RPMI8226 (cell line): Measurements from ENCODE around the gene C1orf232.

Experiments used
- DNase-seq: peaks from one replicate; pipeline ENCODE4 v3.0.0-alpha.2; 2015

C1orf232 gene

GRCh38 chr1:26168410-26169197 lies at the start of gene C1orf232:
C1orf232 (minus strand) TSS chr1:26168963; CDS start chr1:26168499, 464 bp downstream.
- DNase-seq: no peak

GRCh38 chr1:26215246-26215645 lies 46.5 kb upstream of the C1orf232 start:
- no peak for DNase-seq

GRCh38 chr1:26213335-26213905 lies 44.7 kb upstream of the C1orf232 start:
- DNase-seq: no peak

- no peak for DNase-seq
Observed at GRCh38 chr1:26212726-26213125, 44.0 kb upstream of the C1orf232 start.

- no peak for DNase-seq
Observed at GRCh38 chr1:26210147-26210870, 41.5 kb upstream of the C1orf232 start.

GRCh38 chr1:26203642-26204318 lies 35.0 kb upstream of the C1orf232 start:
- no peak for DNase-seq

- no peak for DNase-seq
Observed at GRCh38 chr1:26200413-26200812, 31.6 kb upstream of the C1orf232 start.

- no peak for DNase-seq
Observed at GRCh38 chr1:26197813-26198212, 29.1 kb upstream of the C1orf232 start.

- no peak for DNase-seq
Observed at GRCh38 chr1:26197301-26197700, 28.5 kb upstream of the C1orf232 start.

- no peak for DNase-seq
Observed at GRCh38 chr1:26195805-26196204, 27.0 kb upstream of the C1orf232 start.

GRCh38 chr1:26191739-26192138 lies 23.0 kb upstream of the C1orf232 start:
- DNase-seq: no peak

GRCh38 chr1:26190373-26190987 lies 21.7 kb upstream of the C1orf232 start, which contains the start of gene CATSPER4:
CATSPER4 (plus strand) TSS chr1:26190602; CDS start chr1:26190628, 26 bp downstream.
- DNase-seq: peak; percentile 44

GRCh38 chr1:26189751-26190275 lies 21.1 kb upstream of the C1orf232 start:
- DNase-seq: no peak

- DNase-seq: no peak
Observed at GRCh38 chr1:26189331-26189730, 20.6 kb upstream of the C1orf232 start.

GRCh38 chr1:26188477-26188876 lies 19.7 kb upstream of the C1orf232 start:
- DNase-seq: no peak

- DNase-seq: no peak
Observed at GRCh38 chr1:26187882-26188281, 19.1 kb upstream of the C1orf232 start.

GRCh38 chr1:26184883-26185282 lies 16.1 kb upstream of the C1orf232 start:
- no peak for DNase-seq

- no peak for DNase-seq
Observed at GRCh38 chr1:26184086-26184485, 15.3 kb upstream of the C1orf232 start.

- DNase-seq: no peak
Observed at GRCh38 chr1:26182383-26182696, 13.6 kb upstream of the C1orf232 start.

- no peak for DNase-seq
Observed at GRCh38 chr1:26181586-26182382, 13.0 kb upstream of the C1orf232 start.

- no peak for DNase-seq
Observed at GRCh38 chr1:26180010-26180506, 11.3 kb upstream of the C1orf232 start.
